Ovary (tissue), 9 donors: ENCODE measurements around the gene RBFOX2. TPM values are rescaled to one million over a fixed set of nuclear protein-coding genes. Genes with fewer than 3 reads are reported as not detected.
"Not testable (repeated sequence)": the region's sequence is repeated elsewhere in the genome, so short reads cannot be mapped to it uniquely, and the experiment has no call there.

ENCODE experiments used
- DNase-seq, 5 donors: peaks; one replicate each; pipeline ENCODE4 v3.0.0-alpha.2; 2019 to 2020
- H3K27ac ChIP-seq, 2 donors: fragments of 200-600 bp; one replicate each; pipeline versions ENCODE4 v1.5.1 to v1.8.0; 2019 to 2022
- H3K27me3 ChIP-seq: fragments of 200-600 bp; one replicate; pipeline ENCODE4 v1.8.0; 2022
- H3K36me3 ChIP-seq: fragments of 200-600 bp; sonication (generic); one replicate; pipeline ENCODE4 v1.5.1; 2019
- H3K4me1 ChIP-seq: one replicate; pipeline ENCODE4 v1.8.1; 2013; ENCODE audit warnings: mild to moderate bottlenecking, moderate library complexity; ENCODE audit not compliant: insufficient read depth
- H3K4me3 ChIP-seq: fragments of 200-600 bp; sonication (generic); one replicate; pipeline ENCODE4 v1.5.1; 2017
- H3K9me3 ChIP-seq, 2 donors: fragments of 200-600 bp in 1 of 2; sonication (generic) in 1 of 2; one replicate each; pipeline versions ENCODE4 v1.5.1 to v1.8.1; 2013 to 2019; ENCODE audit warnings: mild to moderate bottlenecking in 1 of 2, moderate library complexity in 1 of 2
- EP300 ChIP-seq: sonication (generic); formaldehyde crosslinking; IDR thresholded peaks from one replicate; pipeline ENCODE4 v1.6.1; 2017; ENCODE audit warnings: antibody characterized with exemption
- POLR2A ChIP-seq: fragments of 450-650 bp; IDR thresholded peaks from one replicate; pipeline ENCODE4 v1.6.1; 2017; ENCODE audit warnings: antibody characterized with exemption, mild to moderate bottlenecking, moderate library complexity
- WGBS, 3 donors: extraction: QIAGEN DNeasy Blood & Tissue Kit in 1 of 3; methylation state at CpG; one replicate each; pipeline versions ENCODE4 v1.1.5 to v1.1.7; 2013 to 2017; 5-methylcytosine and 5-hydroxymethylcytosine counted together
- intact Hi-C, 4 donors: fragments of 100-400 bp; cut with DNase I; formaldehyde crosslinking; loops; one replicate each; pipeline versions ENCODE4 v1.11.0 to v1.15.1; 2022 to 2023
- polyA plus RNA-seq, 2 donors: library from polyadenylated mRNA; stranded (reverse); fragments of 200-250 nt in 1 of 2; fragments of 350-450 nt in 1 of 2; fragmentation: Illumina TruSeq in 1 of 2; extraction: RNeasy Lipid Tissue Mini Kit (QIAGEN cat#74804) in 1 of 2; gene quantifications; one replicate each; pipeline ENCODE4 v1.2.3, GENCODE V29; 2013 to 2014
- total RNA-seq, 7 donors: library from RNA; depleted of rRNA in 2 of 7; stranded (reverse); fragments of >200 nt in 2 of 7; fragmentation: NEBNext Ultra II Directional in 3 of 7; extraction: Animal tissue kit (Norgen Biotek cat#: 25700) in 3 of 7; gene quantifications; one replicate each; pipeline versions ENCODE4 v1.1.0 to v1.2.4, GENCODE V29; 2016 to 2023
- TF ChIP-seq, protein P1 (sequence below), 3 donors: fragments of 450-650 bp in 2 of 3; fragments of 200-600 bp in 1 of 3; IDR thresholded peaks; one replicate each; pipeline versions ENCODE4 v1.5.1 to v1.8.0; 2016 to 2022; ENCODE audit warnings: antibody characterized with exemption in 3 of 3, mild to moderate bottlenecking in 1 of 3
- donor health status: DM: no; HTN: no; CAD: no; lungs with moderate emphysema.
- donor health status: DM: no; HTN: no; CAD: no.
- donor health status: Bipolar disorder and iron deficiency.
- donor health status: DM: yes; HTN: yes; CAD: no.
- donor health status: DM: no; HTN: no; CAD: no.
- donor health status: DM: yes; HTN: yes; CAD: no.

RBFOX2 gene
- total and polyA plus RNA-seq, 9 donors, result 68.7 to 140 (median 128) TPM

DNA sequence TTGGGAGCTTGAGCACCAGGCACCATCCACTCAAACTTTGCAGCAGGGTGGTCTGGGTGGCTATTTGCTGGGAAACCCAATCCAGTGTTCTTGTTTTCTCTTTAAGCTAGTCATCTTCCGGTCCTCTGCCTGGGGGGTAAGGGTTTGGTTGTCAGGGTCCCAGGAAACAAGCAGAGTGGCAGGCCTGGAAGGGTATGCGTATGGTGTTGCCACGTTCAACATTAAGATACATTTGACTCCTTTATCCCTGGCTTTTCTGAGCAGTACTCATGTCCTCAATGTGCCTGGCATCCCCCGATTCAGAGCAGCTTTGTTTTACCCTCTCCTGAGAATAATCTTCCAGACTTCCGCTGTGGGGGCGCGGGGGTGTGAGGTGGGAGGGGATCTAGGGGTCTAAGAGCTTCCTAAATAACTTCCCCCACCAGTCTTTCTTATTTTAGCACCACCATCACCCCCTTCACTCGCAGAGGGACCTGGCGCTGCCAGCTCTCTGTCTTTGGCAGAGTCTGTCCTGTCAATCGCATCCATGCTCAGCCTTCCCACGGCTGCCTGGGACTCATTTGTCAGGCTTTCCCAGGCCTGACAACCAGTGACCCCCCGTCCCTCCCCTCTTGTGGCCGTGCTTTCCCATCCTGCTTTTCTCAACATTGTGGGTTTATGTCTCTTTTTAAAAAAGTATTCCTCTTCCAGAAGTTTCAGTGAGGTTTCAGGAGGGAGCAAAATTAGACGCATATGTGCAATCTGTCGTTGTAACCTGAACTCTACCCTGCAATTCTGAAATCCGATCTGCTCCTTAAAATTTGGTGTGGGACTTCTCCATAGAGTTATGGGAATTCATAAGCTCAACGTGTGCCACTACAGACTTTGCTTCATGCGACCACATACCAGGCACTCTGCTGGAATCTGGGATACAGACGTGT lies 27.0 kb upstream of the RBFOX2 start:
- Histone ChIP-seq H3K27ac (no peak overlapping the region), H3K36me3 (no peaks in the 10 kb centered on the region), H3K4me1 (no peaks in the 10 kb centered on the region), H3K27me3 (no peaks in the 10 kb centered on the region), H3K9me3 (no peaks in the 10 kb centered on the region), H3K4me3 (no peak overlapping the region)
- 41 to 55% (median 53%) methylated on average over 19 of the region's 19 CpGs for WGBS, 3 donors
- DNase-seq, result no peak
- TF ChIP-seq, protein P1, sequence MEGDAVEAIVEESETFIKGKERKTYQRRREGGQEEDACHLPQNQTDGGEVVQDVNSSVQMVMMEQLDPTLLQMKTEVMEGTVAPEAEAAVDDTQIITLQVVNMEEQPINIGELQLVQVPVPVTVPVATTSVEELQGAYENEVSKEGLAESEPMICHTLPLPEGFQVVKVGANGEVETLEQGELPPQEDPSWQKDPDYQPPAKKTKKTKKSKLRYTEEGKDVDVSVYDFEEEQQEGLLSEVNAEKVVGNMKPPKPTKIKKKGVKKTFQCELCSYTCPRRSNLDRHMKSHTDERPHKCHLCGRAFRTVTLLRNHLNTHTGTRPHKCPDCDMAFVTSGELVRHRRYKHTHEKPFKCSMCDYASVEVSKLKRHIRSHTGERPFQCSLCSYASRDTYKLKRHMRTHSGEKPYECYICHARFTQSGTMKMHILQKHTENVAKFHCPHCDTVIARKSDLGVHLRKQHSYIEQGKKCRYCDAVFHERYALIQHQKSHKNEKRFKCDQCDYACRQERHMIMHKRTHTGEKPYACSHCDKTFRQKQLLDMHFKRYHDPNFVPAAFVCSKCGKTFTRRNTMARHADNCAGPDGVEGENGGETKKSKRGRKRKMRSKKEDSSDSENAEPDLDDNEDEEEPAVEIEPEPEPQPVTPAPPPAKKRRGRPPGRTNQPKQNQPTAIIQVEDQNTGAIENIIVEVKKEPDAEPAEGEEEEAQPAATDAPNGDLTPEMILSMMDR (IDR thresholded peaks at IDR 0.05), result no peak
- TF ChIP-seq POLR2A (no peak), EP300 (no peak)
- intact Hi-C loops, result no loop called here

DNA sequence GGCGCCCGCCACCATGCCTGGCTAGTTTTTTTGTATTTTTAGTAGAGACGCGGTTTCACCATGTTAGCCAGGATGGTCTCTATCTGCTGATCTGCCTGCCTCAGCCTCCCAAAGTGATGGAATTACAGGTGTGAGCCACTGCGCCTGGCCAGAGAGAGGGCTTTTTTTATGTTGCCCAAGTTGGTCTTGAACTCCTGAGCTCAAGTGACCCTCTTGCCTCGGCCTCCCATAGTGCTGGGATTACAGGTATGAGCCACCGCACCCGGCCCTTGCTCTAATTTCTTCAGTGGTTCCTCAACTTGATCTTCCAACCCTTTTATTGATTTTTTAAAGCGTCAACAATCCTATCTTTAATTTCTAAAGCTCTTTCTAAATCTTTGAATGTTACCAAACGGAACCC lies 25.8 kb upstream of the RBFOX2 start:
- not testable (repeated sequence) for H3K9me3 ChIP-seq

DNA sequence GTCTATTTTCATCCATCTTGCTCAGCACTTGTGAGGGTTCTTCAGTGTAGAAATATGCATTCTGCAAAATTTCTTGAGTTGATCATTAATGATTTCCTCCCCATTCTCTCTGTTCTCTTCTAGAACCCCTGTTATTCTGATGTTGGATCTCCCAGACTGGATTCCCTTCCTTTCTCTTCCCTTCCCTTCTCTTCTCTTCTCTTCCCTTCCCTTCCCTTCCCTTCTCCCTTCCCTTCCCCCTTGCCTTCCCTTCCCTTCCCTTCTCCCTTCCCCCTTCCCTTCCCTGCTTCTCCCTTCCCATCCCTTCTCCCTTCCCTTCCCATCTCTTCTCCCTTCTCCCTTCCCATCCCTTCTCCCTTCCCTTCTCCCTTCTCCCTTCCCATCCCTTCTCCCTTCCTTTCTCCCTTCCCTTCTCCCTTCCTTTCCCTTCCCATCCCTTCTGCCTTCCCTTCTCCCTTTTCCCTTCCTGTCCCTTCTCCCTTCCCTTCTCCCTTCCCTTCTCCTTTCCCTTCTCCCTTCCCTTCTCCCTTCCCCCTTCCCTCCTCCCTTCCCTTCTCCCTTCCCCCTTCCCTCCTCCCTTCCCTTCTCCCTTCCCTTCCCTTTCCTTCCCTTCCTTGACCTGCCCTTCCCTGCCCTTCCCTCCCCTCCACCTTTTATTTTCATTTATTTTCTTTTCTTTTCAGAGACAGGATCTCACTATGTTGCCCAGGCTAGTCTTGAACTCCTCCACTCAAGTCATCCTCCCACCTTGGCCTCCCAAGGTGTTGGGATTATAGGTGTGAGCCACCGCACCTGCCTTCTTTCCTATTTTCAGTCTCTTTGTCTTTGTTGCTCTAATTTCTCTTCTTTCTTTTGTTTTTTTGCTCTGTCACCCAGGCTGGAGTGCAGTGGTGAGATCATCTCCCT lies 24.9 kb upstream of the RBFOX2 start:
- intact Hi-C loops, result no loop called here
- TF ChIP-seq POLR2A, result no peak
- TF ChIP-seq, protein P1 (IDR thresholded peaks at IDR 0.05), result no peak
- TF ChIP-seq EP300, result no peak
- Histone ChIP-seq H3K27ac (no peak overlapping the region), H3K4me1 (no peaks in the 10 kb centered on the region), H3K36me3 (no peaks in the 10 kb centered on the region), H3K4me3 (no peak overlapping the region), H3K9me3 (no peaks in the 10 kb centered on the region), H3K27me3 (no peaks in the 10 kb centered on the region)
- 96 to 100% (median 98%) methylated on average over 1 of the region's 1 CpG for WGBS, 3 donors
- DNase-seq, result no peak

More for the DNA sequence above, 25.8 kb upstream of the RBFOX2 start:
- H3K4me1 ChIP-seq, H3K36me3 ChIP-seq, H3K27me3 ChIP-seq, intact Hi-C loops, H3K27ac ChIP-seq, H3K4me3 ChIP-seq, DNase-seq: not testable (repeated sequence)
- 86 to 88% (median 86%) methylated on average over 10 of the region's 10 CpGs for WGBS, 3 donors

DNA sequence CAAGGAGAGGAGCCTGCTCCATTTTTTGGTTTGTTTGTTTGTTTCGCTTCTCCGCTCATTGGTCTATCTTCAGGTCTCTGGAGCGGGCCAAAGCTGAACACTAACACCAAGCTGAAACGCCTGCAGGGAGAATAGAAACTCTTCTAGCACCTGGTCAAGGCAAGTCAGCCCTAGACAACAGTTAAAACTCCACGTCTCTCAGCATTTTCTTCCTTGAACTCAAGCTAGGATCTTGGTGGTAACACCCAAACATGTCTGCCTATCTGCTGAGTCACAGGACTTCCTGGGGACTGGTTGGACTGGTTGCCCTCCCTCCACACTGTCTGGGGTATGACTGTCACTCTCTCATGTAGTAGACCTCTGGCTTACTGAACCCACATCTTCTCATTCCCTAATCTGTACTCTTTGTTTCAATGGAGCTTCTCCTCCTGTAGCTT lies 23.9 kb upstream of the RBFOX2 start:
- no peak overlapping the region for H3K4me3 ChIP-seq
- TF ChIP-seq, protein P1 (IDR thresholded peaks at IDR 0.05), result no peak
- TF ChIP-seq POLR2A (no peak), EP300 (no peak)
- no peaks in the 10 kb centered on the region for H3K4me1 ChIP-seq
- H3K9me3 ChIP-seq, result no peaks in the 10 kb centered on the region
- WGBS, 3 donors, result 82 to 89% (median 84%) methylated on average over 5 of the region's 5 CpGs
- intact Hi-C loops, result no loop called here
- no peak overlapping the region for H3K27ac ChIP-seq
- DNase-seq, result no peak
- no peaks in the 10 kb centered on the region for H3K27me3 ChIP-seq
- no peaks in the 10 kb centered on the region for H3K36me3 ChIP-seq
